Endothelial cell of umbilical vein (primary cell): Measurements from ENCODE around the gene ATP8A1. TPM values are rescaled to one million over a fixed set of nuclear protein-coding genes. Genes with fewer than 3 reads are reported as not detected.

Experiments used
- BruUV-seq: library from RNA; stranded (reverse); fragments of 400-500 nt; replicated peaks from 2 replicates; lab custom pipeline; 2021; lab: Mats Ljungman, UMichigan
- CTCF ChIA-PET: fragments of 300-600, 350-600 bp; sonication (Branson Sonifier 250); formaldehyde crosslinking; loops from one replicate; lab custom pipeline; 2021; ENCODE audit warnings: antibody characterized with exemption, inconsistent platforms; lab: Charles Lee
- POLR2A ChIA-PET: fragments of 300-600, 350-600 bp; sonication (Branson Sonifier 250); formaldehyde crosslinking; loops from one replicate; lab custom pipeline; 2021; ENCODE audit warnings: antibody characterized with exemption, inconsistent platforms; lab: Charles Lee
- DNase-seq: peaks from one replicate; pipeline ENCODE4 v3.0.0-alpha.2; 2011; ENCODE audit warnings: low read depth, low spot score
- FAIRE-seq: peaks from 2 replicates; lab custom pipeline; 2011; peaks lifted over from hg19 to GRCh38; lab: Jason Lieb, UNC
- H2AFZ ChIP-seq: 2 replicates; pipeline ENCODE4 v1.6.0; 2012; ENCODE audit warnings: low read depth, low read length, control low read depth, inconsistent platforms
- H3K27ac ChIP-seq: 2 replicates; pipeline ENCODE4 v1.5.1; 2011; ENCODE audit warnings: low read depth, mild to moderate bottlenecking, control low read depth, low read length, moderate library complexity; ENCODE audit not compliant: insufficient read depth
- H3K27me3 ChIP-seq, 2 experiments: 2 replicates each; pipeline versions ENCODE4 v1.6.0 to v1.6.1; 2011; ENCODE audit warnings: low read length in 2 of 2, mixed read lengths in 1 of 2; ENCODE audit not compliant: control insufficient read depth in 2 of 2, insufficient read depth in 2 of 2
- H3K36me3 ChIP-seq, 2 experiments: 2 replicates in 1 of 2; 3 replicates in 1 of 2; pipeline ENCODE4 v1.5.1; 2011; ENCODE audit warnings: low read length in 2 of 2, mild to moderate bottlenecking in 1 of 2, moderate library complexity in 1 of 2; ENCODE audit not compliant: control insufficient read depth in 2 of 2, insufficient read depth in 2 of 2; ENCODE audit errors: extremely low read depth in 1 of 2
- H3K4me1 ChIP-seq: 3 replicates; pipeline ENCODE4 v1.5.1; 2011; ENCODE audit warnings: mild to moderate bottlenecking, low read length; ENCODE audit not compliant: control insufficient read depth, insufficient read depth; ENCODE audit errors: extremely low read depth
- H3K4me2 ChIP-seq: 2 replicates; pipeline ENCODE4 v1.6.1; 2011; ENCODE audit warnings: low read length, control low read depth, mixed read lengths; ENCODE audit not compliant: insufficient read depth
- H3K4me3 ChIP-seq, 3 experiments: fragments of 200-600 bp in 1 of 3; sonication (generic), shearing (Covaris generic) in 1 of 3; replicated peaks in 1 of 3; 2 replicates each; pipeline ENCODE4 v1.5.1; 2011 to 2016; ENCODE audit warnings: control low read depth in 3 of 3, low read length in 3 of 3, mild to moderate bottlenecking in 2 of 3, inconsistent platforms in 1 of 3, low read depth in 1 of 3, moderate library complexity in 1 of 3; ENCODE audit not compliant: insufficient read depth in 1 of 3
- H3K79me2 ChIP-seq: 2 replicates; pipeline ENCODE4 v1.6.0; 2012; ENCODE audit warnings: low read length, inconsistent platforms; ENCODE audit not compliant: control insufficient read depth, insufficient read depth
- H3K9ac ChIP-seq: replicated peaks from 2 replicates; pipeline ENCODE3; 2011; ENCODE audit warnings: low read length, control low read depth; ENCODE audit not compliant: insufficient read depth; ENCODE audit errors: extremely low read depth
- H3K9me1 ChIP-seq: replicated peaks from 3 replicates; pipeline ENCODE4 v1.6.0; 2011; ENCODE audit warnings: mild to moderate bottlenecking, low read length; ENCODE audit not compliant: control insufficient read depth, insufficient read depth; ENCODE audit errors: extremely low read depth
- H3K9me3 ChIP-seq: replicated peaks from 2 replicates; pipeline ENCODE4 v1.5.1; 2012; ENCODE audit warnings: low read length, inconsistent platforms; ENCODE audit not compliant: control insufficient read depth, insufficient read depth
- H4K20me1 ChIP-seq: replicated peaks from 2 replicates; pipeline ENCODE3; 2011; ENCODE audit warnings: mild to moderate bottlenecking, low read length; ENCODE audit not compliant: control insufficient read depth, insufficient read depth; ENCODE audit errors: extremely low read depth
- EZH2 ChIP-seq: IDR thresholded peaks from 2 replicates; pipeline ENCODE4 v1.6.1; 2012; ENCODE audit warnings: borderline replicate concordance, low read depth, mild to moderate bottlenecking, moderate library complexity, low read length, inconsistent platforms; ENCODE audit not compliant: severe bottlenecking
- FOS ChIP-seq: IDR thresholded peaks from 2 replicates; pipeline ENCODE4 v1.6.1; 2011; ENCODE audit warnings: mild to moderate bottlenecking, low read length, moderate library complexity, borderline replicate concordance; ENCODE audit not compliant: insufficient read depth
- GATA2 ChIP-seq: IDR thresholded peaks from 2 replicates; pipeline ENCODE4 v1.7.0; 2011; ENCODE audit warnings: low read depth, mild to moderate bottlenecking, moderate library complexity, mixed read lengths, low read length; ENCODE audit not compliant: insufficient read length, insufficient read depth
- JUN ChIP-seq: IDR thresholded peaks from 2 replicates; pipeline ENCODE4 v1.6.1; 2011; ENCODE audit warnings: borderline replicate concordance, low read depth; ENCODE audit not compliant: insufficient read length, insufficient read depth
- MAX ChIP-seq: IDR thresholded peaks from 2 replicates; pipeline ENCODE4 v1.6.1; 2011; ENCODE audit not compliant: insufficient read depth, insufficient read length
- MYC ChIP-seq: IDR thresholded peaks from one replicate; pipeline ENCODE4 v1.6.1; 2011; ENCODE audit warnings: mild to moderate bottlenecking, low read depth, low read length
- POLR2A ChIP-seq: IDR thresholded peaks from 2 replicates; pipeline ENCODE4 v1.6.1; 2012; ENCODE audit warnings: low read depth, mild to moderate bottlenecking, control low read depth, low read length
- POLR2AphosphoS5 ChIP-seq: IDR thresholded peaks from 2 replicates; pipeline ENCODE4 v1.6.1; 2012; ENCODE audit warnings: low read depth, mild to moderate bottlenecking, control low read depth, low read length, moderate library complexity; ENCODE audit not compliant: insufficient read depth
- dilution Hi-C: fragments of 300-500 bp; cut with MboI; formaldehyde crosslinking; loops from one replicate; pipeline ENCODE4 v1.15.0; 2019; ENCODE audit warnings: low sequenced_read_pairs; ENCODE audit not compliant: extremely low pct_ligation_motif_present
- intact Hi-C: fragments of 100-400 bp; cut with micrococcal nuclease; formaldehyde crosslinking; loops from one replicate; pipeline ENCODE4 v1.10.0; 2022
- polyA plus RNA-seq, 4 experiments: library from polyadenylated mRNA; depleted of rRNA in 3 of 4; stranded (reverse) in 3 of 4; unstranded in 1 of 4; fragments of >200 nt; gene quantifications; 2 replicates each; pipeline versions ENCODE4 v1.2.1 to v1.2.3, GENCODE V29; 2011 to 2012; ENCODE audit warnings: missing spikeins in 1 of 4
- total RNA-seq: library from RNA; stranded (reverse); gene quantifications from 2 replicates; pipeline ENCODE4 v1.2.3, GENCODE V29; 2021
- TF ChIP-seq, protein P1 (sequence below), 2 donors: IDR thresholded peaks; 1 replicate in 1 of 2; 2 replicates in 1 of 2; pipeline ENCODE4 v1.5.1; 2011; ENCODE audit warnings: low read length in 2 of 2, mild to moderate bottlenecking in 2 of 2, moderate library complexity in 2 of 2, control low read depth in 1 of 2, inconsistent platforms in 1 of 2, low read depth in 1 of 2; ENCODE audit not compliant: insufficient read depth in 1 of 2; ENCODE audit errors: extremely low read depth in 1 of 2

The ATP8A1 gene
- total and polyA plus RNA-seq, 2 donors (not counting 3 experiments of a cell fraction or from before 2014, with no cell fraction given): 0.97 to 11.5 TPM

- TF ChIP-seq POLR2AphosphoS5 (no peak), FOS (no peak), MYC (no peak), GATA2 (no peak), JUN (no peak), MAX (no peak), POLR2A (no peak), EZH2 (no peak)
- TF ChIP-seq, protein P1, sequence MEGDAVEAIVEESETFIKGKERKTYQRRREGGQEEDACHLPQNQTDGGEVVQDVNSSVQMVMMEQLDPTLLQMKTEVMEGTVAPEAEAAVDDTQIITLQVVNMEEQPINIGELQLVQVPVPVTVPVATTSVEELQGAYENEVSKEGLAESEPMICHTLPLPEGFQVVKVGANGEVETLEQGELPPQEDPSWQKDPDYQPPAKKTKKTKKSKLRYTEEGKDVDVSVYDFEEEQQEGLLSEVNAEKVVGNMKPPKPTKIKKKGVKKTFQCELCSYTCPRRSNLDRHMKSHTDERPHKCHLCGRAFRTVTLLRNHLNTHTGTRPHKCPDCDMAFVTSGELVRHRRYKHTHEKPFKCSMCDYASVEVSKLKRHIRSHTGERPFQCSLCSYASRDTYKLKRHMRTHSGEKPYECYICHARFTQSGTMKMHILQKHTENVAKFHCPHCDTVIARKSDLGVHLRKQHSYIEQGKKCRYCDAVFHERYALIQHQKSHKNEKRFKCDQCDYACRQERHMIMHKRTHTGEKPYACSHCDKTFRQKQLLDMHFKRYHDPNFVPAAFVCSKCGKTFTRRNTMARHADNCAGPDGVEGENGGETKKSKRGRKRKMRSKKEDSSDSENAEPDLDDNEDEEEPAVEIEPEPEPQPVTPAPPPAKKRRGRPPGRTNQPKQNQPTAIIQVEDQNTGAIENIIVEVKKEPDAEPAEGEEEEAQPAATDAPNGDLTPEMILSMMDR (IDR thresholded peaks at IDR 0.05; ENCODE audit: extremely low read depth in 1 of 2, insufficient read depth in 1 of 2, low read depth in 1 of 2, low read length in 2 of 2): no peak
- Histone ChIP-seq H2AFZ (no peak overlapping the region), H4K20me1 (no peaks in the 10 kb centered on the region), H3K79me2 (no peaks in the 10 kb centered on the region), H3K9me3 (no peaks in the 10 kb centered on the region), H3K27ac (no peak overlapping the region), H3K27me3 (no peaks in the 10 kb centered on the region), H3K4me2 (no peak overlapping the region), H3K9me1 (no peaks in the 10 kb centered on the region), H3K36me3 (no peaks in the 10 kb centered on the region), H3K4me1 (no peaks in the 10 kb centered on the region), H3K4me3 (no peak overlapping the region), H3K9ac (no peak overlapping the region)
- DNase-seq (no peak), FAIRE-seq (no peak)
- dilution Hi-C loops (no loop called here), intact Hi-C loops (no loop called here)
- no TSS peak for BruUV-seq
- ChIA-PET POLR2A (no interaction called here), CTCF (interaction anchor here (0.9 kb wide), 1 partner anchor 11 kb away, joined by 3 read pairs; no protein-coding TSS in a partner anchor)
Observed at GRCh38 chr4:42446823-42447222, 210.1 kb downstream of the ATP8A1 start.
